Measurements from ENCODE around the gene NLRP3. TPM values are rescaled to one million over a fixed set of nuclear protein-coding genes. Genes with fewer than 3 reads are reported as not detected.

NLRP3 gene
- total RNA-seq, 1 donor from 2014 or later = 11.5 TPM

DNA sequence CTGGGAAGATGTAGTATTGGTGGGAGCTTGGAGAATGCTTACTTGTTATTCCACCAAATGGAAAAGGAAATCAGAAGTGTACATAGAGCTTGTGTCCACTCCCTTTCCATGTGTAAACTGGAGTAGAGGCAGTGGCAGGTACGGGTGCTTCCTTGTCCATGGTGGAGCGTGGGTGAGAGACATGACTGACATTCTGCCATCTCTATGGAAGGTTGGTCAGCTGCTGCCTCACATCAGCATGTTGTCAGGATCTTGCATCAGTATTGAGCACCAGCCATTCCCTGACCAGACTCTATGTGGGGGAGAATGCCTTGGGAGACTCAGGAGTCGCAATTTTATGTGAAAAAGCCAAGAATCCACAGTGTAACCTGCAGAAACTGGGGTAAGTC is 19.8 kb downstream of the NLRP3 start:
- DNase-seq (ENCODE audit: low spot score) = no peak

DNA sequence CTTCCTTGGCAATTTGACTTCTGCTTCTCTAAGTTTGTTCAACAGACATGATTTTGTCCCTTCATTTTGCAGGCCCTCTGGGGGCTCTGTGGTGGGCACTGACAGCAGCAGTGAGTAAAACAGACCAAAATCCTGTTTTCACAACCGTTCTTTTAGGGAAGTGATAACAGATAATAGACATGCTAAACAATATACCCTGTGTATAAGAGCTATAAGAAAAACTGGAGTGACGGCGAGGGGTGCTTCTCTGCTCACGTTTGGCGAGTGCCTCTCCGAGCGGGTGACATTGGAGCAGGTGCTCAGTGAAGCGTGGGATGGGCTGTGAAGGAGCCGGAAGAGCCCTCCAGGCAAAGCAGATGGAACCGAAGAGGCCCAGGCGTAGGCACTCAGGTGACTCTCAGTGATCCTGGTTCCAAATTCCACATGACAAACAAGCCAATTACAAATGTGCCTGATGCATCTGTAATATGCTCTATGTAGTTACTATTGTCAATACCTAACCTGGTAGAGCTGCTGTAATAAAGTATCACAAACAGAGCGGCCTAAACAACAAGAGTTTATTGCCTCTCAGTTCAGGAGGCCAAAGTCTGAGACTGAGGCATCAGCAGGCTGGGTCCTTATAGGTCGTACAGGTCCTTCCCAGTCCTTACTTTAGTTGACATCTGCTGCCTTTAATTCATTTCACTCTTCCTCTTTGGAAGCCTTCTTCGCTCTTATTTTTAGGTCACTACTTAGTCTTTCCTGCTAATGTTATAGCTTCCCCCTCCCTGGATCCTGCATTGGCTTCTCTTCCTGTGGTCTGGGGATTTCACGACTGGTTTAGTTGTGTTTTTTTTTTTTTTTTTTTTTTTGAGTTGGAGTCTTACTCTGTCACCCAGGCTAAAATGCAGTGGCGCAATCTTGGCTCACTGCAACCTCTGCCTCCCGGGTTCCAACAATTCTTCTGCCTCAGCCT is 21.9 kb downstream of the NLRP3 start:
- DNase-seq (ENCODE audit: low spot score) = no peak

DNA sequence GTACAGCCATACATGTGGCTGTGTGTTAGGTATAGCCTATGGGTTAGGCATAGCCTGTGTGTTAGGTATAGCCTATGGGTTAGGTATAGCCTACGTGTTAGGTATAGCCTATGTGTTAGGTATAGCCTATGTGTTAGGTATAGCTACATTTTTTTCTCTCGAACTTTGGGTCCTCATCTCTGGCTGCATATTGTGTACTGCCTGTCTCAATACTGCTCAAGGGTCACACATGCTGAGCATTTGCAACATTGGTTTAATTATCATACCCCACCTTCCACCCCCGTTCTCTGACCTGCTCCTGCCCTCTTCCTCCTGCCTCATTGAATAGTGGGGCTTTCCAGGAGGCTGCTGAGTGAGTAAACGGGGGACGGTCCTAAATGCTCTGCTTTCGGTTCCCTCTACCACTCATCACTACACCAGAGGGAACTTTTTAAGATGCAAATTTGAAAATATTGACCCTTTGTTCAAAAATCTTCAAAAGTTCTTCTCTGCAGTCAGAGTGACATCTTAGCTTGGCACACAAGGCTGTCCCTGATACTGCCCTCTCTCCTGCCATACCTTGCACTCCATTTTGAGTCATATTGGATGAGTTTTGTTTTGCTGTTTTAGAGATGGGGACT is 24.1 kb downstream of the NLRP3 start:
- DNase-seq (ENCODE audit: low spot score) = no peak

DNA sequence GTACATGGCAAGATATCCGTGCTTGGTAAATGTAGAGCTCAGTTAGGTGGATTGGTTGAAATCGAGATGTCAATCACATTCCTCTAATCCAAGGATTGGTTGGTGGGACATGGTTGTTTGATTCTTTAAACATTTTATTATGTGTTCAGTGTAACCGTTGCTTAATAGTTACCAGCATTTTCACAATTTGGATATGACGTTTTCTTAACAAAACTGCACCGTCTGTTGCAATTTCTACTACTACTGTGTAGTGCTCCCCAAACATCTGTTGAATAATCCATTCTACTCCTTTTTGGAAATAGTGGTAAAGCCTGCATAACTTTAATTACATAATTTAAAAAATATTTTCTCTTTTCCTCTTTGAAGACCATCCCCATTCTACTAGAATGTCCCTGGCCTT is 25.6 kb downstream of the NLRP3 start:
- DNase-seq (ENCODE audit: low spot score) = no peak

DNA sequence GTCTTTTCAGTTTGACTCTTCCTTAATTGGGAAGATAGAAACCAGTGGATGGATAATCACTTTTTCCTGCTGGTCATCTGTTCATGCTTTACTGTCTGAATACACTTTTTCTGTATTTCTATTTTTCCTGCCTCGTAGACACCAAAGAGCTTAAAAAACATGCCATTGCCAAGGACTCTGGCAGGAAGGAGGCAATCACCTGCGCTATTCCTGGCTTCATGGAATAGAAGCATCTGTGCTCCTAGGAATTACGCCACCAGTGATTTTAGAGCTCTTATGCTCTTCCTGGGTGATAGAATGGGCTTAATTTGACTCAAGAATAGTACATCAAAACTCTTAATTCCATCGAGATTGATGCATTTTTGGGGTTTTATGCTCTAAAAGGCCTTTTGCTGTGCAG is 26.2 kb downstream of the NLRP3 start:
- DNase-seq (ENCODE audit: low spot score) = no peak

DNA sequence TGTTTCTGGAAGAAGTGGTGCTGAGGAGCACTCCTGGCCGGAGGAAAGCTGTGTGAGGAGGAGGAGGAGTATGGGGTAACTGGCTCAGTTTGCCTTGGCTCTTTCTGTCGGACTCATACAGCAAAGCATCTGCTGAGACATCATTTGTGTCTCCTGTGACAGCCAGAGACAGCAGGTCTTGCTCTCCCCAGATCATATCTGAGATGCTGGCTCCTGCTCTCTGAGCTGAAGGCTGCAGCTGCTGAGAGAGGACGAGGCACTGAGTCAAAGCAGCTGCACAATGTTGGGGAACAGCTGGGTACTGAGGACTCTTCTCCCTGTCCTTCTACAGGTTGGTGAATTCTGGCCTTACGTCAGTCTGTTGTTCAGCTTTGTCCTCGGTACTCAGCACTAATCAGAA is 27.7 kb downstream of the NLRP3 start:
- DNase-seq (ENCODE audit: low spot score) = no peak

DNA sequence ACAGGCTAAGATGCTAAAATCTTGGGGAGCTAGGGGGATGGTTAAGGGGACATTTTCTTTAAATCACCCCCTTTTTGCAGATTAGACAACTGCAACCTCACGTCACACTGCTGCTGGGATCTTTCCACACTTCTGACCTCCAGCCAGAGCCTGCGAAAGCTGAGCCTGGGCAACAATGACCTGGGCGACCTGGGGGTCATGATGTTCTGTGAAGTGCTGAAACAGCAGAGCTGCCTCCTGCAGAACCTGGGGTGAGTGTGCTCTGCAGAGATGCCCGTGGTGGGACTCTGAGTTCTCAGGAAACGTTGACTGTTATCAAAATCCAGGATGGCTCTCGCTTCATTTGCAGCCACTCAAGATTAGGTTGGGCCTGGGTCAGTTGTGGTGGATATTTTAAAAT is 28.6 kb downstream of the NLRP3 start:
- no peak for DNase-seq (ENCODE audit: low spot score)

DNA sequence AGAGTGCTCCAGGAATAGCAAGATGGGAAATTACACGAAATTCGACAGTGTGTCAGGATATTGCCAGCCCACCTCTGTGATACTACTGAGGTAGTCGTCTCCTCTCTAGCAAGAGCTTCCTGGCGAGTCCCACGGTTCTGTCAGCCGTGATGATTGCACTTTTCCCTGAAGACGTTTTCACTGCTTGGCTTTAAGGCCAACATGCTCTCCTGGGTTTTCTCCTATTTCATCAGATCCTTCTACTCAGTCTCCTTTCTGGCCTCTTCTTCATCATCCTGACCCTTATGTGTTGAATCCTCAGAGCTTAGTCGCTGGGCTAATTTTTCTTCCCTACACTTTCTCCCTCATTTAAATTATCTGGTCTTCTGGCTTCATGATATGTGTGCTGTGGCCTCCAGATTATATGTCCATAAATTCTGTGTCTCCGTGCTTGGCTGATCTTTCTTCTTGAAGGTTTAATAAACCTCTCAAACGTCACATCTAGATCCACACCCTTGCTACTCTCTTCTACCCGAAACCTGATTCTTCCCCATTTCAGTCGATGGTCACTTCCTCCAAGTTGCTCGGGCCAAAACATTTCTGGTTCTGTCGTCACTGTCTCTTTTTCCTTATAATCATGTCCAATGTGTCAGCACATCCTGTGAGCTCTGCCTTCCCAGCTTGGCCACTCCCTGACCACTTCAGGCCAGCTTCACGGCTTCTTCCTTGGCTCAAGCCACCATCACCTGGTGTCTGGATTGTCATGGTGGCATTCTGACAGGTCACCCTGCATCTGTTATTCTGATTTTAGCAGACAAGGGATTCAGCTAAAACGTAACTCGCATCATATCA is 29.8 kb downstream of the NLRP3 start:
- DNase-seq (ENCODE audit: low spot score) = no peak

DNA sequence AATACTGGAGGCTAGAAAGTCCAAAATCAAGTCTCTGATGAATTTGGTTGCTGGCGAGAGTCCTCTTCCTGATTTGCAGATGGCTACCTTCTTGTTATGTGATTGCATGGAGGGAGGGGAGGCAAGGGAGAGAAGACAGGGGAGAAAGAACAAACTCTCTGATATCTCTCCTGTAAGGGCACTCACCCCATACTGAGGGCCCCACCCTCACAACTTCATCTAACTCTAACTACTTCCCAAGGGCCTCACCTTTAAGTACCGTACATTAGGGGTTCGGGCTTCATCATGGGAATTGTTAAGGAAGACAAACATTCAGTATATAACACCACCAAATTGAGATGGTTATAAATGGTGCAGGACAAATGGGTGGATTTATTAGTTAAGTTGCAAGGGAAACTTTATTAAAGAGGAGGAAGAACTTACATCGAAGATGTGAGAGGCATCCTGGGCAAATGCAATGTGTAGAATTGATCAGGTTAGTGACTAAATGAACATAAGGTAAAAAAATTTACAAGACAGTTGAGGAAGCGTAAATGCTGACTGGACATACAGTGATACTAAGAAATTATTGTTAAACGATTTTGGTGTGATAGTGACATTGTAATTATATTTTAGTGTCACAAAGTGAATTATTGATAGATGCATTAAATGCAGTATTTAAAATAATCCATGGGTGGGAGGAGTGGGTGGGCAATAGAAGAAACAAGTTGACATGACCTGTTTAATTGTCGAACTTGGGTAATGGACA is 31.4 kb downstream of the NLRP3 start:
- no peak for DNase-seq (ENCODE audit: low spot score)

DNA sequence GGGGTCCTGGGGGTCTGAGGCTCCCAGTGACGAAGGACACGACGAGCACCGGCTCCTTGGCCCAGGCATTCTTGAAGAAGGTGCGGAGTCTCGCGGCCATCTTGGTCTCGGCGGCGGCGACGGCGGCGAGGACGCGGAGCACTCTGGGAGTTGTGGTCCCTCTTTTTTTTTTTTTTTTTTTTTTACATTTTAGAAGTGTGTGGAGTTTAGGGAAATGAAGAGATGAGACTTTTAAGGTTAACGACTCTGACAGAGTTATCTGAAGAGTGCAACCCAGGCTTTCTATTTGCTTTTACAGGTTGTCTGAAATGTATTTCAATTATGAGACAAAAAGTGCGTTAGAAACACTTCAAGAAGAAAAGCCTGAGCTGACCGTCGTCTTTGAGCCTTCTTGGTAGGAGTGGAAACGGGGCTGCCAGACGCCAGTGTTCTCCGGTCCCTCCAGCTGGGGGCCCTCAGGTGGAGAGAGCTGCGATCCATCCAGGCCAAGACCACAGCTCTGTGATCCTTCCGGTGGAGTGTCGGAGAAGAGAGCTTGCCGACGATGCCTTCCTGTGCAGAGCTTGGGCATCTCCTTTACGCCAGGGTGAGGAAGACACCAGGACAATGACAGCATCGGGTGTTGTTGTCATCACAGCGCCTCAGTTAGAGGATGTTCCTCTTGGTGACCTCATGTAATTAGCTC is 32.3 kb downstream of the NLRP3 start:
- no peak for DNase-seq (ENCODE audit: low spot score)

DNA sequence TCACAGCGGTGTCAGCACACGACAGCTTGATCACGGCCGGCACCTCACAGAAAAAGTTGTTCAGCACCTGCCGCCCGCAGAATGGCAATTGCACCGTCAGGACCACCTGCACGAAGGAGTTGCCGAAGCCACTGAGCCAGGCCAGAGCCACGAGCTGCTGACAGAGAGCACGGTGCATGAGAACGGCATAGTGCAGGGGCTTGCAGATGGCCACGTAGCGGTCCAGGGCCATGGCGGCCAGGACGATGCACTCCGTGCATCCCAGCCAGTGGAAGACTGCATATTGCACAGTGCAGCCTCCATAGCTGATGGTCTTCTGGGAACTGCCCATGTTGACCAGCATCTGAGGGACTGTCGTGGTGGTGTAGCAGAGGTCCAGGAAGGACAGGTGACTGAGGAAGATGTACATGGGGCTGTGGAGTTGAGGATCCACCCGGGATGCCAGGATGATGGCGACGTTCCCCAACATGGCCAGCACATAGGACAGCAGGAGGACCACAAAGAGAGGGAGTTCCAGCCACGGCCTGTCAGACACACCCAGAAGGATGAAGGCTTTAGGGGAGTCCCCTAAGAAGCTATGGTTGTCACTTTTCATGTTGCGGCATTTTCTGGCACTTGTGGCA is 35.5 kb downstream of the NLRP3 start:
- DNase-seq (ENCODE audit: low spot score) = no peak

DNA sequence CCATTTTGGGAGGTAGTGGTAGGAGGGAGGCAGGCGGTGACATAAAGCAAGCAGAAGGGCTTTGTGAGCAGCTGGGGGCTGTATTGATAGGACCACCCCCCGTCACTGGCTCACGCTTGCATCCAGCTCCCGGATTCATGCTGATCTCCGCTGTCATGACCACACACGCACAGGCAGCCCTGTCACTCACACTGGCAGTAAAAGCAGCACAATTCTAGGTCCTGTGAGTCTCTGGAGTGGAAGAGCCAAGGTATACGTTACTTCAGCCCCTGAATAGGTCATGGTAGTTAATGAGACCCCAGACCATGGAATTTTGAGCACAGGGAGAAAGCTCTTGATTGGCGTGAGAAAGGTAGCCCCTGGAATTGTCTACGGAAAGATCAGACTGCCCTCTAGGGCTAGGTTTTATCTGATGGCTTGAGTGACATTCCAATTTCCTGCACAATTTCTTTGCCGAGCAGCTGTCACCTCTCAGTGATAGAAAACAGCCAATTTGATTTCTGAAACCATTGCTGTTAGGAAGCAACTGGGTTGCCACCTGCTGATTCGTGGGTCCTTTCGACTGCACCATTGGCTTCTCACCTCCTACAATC is 36.6 kb downstream of the NLRP3 start:
- no peak for DNase-seq (ENCODE audit: low spot score)

DNA sequence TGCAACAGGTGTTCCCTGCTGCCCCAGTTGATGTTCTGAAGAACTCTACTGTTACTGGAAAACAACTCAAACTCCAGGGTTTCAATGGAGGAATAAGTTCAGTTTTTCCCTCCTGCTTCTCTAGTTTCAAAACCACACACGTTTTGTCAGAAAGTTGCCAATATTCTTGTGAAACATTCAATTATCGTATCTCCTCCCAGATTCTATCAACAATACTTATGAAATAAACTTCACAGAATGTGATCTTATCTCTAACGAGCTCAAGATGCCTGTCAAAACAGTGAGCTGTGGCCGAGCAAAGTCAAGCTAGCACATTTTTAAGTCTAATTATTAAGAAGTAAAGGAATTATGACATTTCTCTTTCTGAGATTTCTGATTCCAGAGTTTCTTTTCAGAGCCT is 37.3 kb downstream of the NLRP3 start:
- DNase-seq (ENCODE audit: low spot score) = no peak

DNA sequence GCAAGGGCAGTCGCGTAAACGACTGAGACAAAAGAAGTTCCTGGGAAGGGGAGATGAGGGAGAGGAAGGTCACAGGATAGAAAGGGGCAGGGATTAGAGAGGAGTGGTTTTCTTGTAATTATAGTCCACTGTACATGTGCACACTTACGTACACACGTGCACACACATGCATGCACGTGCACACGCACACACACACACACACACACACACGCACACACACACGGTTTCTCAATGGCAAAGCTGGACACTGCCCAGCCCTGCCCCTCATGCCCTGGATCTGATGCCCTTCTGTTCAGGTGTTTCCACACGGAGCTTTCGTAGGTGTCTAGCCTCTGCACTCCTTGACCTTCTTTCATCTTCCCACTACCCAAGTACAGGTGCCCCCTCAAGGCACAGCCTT is 38.0 kb downstream of the NLRP3 start:
- no peak for DNase-seq (ENCODE audit: low spot score)

DNA sequence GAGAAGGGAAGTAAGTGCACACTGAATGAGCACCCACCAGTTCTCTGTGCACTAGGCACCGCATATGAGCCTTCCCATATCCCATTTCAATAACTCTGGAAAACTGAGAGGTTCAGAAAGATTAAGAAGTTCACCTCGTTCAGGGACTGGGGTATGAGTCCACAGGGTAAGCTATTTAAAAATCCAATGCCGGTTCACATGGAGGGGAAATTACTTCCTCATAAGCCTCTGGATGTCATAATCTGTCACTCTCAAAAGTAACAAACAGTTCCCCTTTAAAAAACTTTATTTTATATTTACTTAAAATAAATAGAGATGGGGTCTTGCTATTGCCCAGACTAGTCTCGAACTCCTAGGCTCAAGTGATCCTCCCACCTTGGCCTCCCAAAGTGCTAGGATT is 40.0 kb downstream of the NLRP3 start:
- no peak for DNase-seq (ENCODE audit: low spot score)

DNA sequence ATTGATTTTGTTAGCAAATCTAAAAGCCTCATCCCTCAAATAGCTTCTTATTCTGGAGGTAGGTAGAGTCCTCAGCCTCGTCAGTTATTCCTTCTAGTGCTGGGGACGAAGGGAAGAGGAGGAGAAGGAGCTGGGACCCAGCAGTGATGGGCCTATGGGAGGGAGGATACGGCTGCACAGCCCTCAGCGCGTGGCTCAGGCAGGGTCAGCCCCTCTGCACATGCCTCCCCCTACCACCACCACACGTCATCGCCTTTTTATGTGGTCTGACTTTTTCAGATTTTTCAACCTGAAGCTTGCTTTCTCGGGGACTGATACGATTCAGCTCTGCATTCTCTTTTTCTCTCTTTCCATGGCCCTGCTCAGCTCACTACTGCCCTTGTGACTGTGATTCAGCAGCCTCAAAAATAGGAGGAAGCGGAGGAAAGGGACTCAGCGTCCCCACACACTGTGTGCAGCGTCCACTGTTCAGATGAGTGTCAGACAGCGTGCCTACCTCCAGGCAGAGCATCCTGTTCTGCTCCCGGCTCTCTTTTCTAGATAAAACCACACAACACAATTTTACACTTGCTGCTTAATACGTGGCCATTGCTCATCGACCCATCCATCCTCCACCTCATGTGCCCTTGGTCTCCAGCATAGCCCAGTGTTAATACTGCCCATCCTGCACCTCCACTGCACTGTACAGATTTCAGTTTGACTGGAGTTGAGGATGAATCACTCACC is 41.1 kb downstream of the NLRP3 start:
- no peak for DNase-seq (ENCODE audit: low spot score)

DNA sequence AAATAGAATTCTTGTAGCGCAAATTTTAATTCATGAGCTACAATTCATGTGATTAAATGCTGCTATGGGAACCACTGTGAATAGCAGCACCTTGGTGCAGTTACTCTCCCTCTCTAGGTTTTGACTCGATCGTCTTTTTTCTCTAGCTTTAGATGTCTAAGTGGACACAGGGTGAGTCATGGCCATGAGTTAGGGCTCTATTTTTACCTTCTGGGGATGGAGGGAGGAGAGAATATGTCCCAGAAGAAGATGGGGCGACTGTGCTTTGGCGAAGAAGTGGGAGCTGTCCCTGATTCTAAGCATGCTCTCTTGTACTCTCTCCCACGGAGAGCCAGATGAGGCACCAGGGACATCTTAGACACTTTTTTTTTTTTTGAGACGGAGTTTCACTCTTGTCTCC is 43.5 kb downstream of the NLRP3 start:
- DNase-seq (ENCODE audit: low spot score) = no peak

DNA sequence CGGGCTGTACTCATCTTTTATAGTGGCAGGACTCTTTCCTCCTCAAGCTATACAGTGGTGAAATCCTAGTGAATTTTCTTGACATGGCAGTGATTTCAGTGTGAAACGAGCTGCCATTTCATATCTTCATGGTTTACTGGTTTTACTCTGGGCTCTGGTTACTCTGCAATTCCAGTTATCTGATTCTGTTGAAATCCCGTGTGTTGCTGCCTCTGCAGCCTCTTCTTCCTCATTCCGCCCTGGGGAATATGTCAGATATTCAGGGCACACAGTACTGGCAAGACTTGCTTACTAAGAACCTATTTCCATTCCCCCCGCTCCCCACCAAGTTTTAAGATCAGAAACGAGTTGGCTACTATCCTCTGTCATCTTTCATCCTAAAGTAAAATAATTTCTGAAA is 49.8 kb downstream of the NLRP3 start:
- no peak for DNase-seq (ENCODE audit: low spot score)

DNA sequence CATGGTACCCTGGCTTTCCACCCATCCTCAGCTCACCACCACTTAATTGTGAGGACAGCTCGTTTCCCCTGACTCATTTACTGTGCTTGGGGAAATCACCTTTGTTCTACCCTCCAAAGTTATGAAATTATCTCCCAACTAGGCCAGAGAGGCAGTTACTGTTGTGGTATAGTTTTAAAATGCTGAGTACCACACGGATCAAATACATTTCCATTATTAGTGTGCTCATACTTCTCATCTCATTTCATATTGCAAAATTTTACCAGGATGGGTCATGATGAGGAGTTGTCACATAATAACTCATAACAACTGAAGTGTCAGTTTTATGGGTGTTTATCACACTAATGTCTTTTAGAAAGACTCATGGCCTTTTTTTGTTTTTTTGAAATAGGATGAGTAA is 51.2 kb downstream of the NLRP3 start:
- no peak for DNase-seq (ENCODE audit: low spot score)

Measured in mesenteric fat pad (tissue), 1 donor.